B cell (primary cell): ENCODE measurements around the gene FAM78B.

ENCODE experiments used
- EZH2 ChIP-seq: IDR thresholded peaks from 2 replicates; pipeline ENCODE4 v1.6.1; 2012; ENCODE audit warnings: borderline replicate concordance, low read depth, mild to moderate bottlenecking, moderate library complexity, low read length; ENCODE audit not compliant: insufficient read depth, poor library complexity, severe bottlenecking
- TF ChIP-seq, protein P1 (sequence below): fragments of 200-600 bp; IDR thresholded peaks from one replicate; pipeline ENCODE4 v1.8.0; 2022; ENCODE audit warnings: antibody characterized with exemption, mild to moderate bottlenecking

DNA sequence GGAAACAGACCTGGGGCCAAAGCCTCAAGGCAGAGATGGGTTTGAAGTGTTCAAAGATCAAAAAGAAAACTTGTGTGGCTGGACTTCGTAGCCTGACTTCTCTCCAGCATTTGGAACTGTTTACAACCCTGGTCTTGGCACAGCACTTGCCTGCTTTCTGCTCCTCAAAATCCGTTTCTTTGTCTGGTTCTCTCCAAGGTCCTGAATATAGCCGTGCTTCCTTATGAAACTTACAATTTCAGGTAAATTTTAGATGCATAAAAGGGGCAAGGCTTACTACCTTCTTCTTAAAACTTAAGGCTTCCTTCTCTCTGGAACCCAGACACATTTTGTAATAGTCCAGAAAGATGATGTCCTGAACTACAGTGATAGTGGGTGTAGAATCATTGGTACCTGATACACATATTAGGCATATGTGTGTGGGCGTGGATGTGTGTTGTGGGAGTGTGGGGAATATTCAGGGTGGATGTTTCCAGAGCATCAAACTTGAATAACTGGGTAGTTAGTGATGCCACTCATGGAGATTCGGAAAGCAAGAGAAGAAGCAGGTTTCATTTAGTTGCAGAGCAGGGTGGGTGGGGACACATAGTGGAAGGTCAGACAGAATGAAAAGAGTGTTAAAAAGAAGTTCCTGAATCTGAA, 26.4 kb upstream of the FAM78B start:
- TF ChIP-seq, protein P1, sequence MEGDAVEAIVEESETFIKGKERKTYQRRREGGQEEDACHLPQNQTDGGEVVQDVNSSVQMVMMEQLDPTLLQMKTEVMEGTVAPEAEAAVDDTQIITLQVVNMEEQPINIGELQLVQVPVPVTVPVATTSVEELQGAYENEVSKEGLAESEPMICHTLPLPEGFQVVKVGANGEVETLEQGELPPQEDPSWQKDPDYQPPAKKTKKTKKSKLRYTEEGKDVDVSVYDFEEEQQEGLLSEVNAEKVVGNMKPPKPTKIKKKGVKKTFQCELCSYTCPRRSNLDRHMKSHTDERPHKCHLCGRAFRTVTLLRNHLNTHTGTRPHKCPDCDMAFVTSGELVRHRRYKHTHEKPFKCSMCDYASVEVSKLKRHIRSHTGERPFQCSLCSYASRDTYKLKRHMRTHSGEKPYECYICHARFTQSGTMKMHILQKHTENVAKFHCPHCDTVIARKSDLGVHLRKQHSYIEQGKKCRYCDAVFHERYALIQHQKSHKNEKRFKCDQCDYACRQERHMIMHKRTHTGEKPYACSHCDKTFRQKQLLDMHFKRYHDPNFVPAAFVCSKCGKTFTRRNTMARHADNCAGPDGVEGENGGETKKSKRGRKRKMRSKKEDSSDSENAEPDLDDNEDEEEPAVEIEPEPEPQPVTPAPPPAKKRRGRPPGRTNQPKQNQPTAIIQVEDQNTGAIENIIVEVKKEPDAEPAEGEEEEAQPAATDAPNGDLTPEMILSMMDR: no peak
- TF ChIP-seq EZH2: no peak
